Choroid plexus epithelial cell (primary cell): ENCODE results near the gene ELL2.

ENCODE experiments used
- DNase-seq: peaks from one replicate; pipeline ENCODE4 v3.0.0-alpha.2; 2010; ENCODE audit warnings: low read depth
- H3K4me3 ChIP-seq: 2 replicates; pipeline ENCODE4 v1.5.1; 2011; ENCODE audit warnings: low read depth, mild to moderate bottlenecking, control low read depth, low read length, moderate library complexity
- TF ChIP-seq, protein P1 (sequence below): conservative IDR thresholded peaks from 2 replicates; pipeline ENCODE4 v1.5.1; 2011; ENCODE audit warnings: low read depth, mild to moderate bottlenecking, control low read depth, inconsistent platforms, low read length, moderate library complexity

ELL2 gene

DNA sequence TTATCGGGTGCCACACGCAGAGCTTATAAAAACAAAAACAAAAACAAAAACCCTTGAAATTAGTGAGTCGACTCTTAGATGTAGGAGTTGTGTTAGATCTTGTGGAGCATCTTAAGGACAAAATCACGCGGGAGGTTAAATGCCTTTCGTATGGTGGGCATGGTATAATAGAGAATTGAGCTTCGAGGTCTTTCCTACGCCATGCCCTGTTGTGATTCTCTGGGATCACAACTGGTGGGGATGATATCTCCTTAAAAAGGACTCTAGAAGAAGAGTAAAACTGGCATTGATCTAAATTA, 773 bp upstream of the ELL2 start:
- TF ChIP-seq, protein P1, sequence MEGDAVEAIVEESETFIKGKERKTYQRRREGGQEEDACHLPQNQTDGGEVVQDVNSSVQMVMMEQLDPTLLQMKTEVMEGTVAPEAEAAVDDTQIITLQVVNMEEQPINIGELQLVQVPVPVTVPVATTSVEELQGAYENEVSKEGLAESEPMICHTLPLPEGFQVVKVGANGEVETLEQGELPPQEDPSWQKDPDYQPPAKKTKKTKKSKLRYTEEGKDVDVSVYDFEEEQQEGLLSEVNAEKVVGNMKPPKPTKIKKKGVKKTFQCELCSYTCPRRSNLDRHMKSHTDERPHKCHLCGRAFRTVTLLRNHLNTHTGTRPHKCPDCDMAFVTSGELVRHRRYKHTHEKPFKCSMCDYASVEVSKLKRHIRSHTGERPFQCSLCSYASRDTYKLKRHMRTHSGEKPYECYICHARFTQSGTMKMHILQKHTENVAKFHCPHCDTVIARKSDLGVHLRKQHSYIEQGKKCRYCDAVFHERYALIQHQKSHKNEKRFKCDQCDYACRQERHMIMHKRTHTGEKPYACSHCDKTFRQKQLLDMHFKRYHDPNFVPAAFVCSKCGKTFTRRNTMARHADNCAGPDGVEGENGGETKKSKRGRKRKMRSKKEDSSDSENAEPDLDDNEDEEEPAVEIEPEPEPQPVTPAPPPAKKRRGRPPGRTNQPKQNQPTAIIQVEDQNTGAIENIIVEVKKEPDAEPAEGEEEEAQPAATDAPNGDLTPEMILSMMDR = no peak
- peak overlapping the region; percentile 80 for H3K4me3 ChIP-seq

DNA sequence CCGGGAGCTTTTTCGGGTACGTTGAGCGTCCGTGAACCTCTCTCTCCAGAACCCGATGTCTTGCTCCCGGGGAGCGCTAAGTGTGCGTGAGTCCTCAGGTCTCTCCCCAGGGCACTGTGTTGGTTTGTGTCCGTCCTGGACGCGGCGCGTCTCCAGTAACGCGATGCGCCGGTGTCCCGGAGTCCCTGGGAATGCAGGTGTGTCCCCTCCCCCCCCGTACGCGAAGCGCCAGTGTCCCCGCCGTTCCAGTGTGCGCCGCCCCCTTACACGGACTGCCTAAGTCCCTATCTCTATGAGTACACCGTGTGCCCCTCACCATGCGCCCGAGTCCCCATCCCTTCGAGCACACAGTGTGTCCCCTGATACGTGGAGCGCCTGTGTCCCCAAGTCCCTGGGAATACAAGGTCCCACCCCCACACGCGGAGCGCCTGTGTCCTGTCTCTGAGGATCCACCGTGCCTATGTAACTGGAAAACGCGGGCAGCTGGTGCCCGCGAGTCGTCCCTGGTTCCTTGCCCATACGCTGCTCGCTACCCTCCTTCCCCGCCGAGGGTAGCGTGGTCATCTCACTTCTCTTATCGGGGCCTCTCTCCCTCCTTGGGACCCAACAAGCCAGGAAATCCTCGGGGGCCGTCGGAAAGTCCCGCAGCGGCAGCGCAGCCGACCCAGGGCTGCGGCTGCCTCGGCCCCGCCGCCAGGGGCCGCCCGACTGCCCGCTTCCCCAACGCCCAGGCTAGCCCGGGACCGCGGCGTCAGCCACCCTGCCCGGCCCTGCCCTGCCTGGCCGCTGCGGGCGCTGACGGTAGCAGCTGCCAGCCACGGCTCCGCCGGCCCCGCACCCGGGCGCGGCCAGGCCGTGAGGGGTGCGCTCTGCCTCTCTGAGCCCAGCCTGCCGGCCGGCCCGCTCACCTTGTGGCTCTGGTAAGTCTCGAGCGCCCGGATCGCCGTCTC, 709 bp downstream of the ELL2 start:
- peak overlapping the region; percentile 80 for H3K4me3 ChIP-seq
- peak; percentile 89 for DNase-seq
- TF ChIP-seq, protein P1 = peak; percentile 43

More for the DNA sequence above, 773 bp upstream of the ELL2 start:
- DNase-seq = no peak

DNA sequence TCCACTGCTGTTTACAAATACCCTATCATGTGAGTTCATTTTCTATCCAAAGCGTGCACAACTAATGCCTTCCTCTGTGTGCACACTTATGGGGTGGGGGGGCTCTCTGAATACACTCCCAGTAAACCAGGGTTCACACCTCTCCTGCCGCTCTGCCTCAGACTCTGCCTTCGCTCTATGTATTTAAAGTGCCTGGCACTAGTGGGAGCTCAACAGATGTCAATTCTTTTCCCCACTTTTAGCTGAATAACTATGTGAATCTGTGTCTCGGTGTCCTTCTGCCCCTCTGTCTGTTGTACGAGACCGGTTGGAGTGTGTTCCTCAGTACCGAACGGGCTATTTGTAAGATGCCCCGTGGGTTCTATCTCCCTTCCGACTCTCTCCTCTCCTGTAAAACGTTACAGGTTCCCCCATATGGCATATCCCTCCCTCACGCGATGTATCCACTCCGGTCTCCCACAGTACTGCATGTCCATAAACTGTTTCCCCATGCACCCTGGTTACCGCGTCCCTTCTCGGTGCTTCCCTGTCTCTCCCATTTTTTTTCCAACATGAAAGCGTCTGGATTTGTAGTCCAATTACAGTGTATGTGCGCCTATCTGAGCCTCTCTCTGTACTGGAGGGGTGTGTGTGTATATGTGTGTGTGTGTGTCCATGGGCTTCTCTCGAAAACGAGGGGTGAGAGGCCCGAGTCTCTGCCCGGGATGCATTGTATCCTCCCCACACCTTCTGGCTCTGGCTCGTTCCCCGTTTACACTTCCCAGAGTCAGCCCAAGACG, 1.6 kb downstream of the ELL2 start:
- peak overlapping the region; percentile 80 for H3K4me3 ChIP-seq
- peak; percentile 56 for DNase-seq
- TF ChIP-seq, protein P1 = peak; percentile 10

DNA sequence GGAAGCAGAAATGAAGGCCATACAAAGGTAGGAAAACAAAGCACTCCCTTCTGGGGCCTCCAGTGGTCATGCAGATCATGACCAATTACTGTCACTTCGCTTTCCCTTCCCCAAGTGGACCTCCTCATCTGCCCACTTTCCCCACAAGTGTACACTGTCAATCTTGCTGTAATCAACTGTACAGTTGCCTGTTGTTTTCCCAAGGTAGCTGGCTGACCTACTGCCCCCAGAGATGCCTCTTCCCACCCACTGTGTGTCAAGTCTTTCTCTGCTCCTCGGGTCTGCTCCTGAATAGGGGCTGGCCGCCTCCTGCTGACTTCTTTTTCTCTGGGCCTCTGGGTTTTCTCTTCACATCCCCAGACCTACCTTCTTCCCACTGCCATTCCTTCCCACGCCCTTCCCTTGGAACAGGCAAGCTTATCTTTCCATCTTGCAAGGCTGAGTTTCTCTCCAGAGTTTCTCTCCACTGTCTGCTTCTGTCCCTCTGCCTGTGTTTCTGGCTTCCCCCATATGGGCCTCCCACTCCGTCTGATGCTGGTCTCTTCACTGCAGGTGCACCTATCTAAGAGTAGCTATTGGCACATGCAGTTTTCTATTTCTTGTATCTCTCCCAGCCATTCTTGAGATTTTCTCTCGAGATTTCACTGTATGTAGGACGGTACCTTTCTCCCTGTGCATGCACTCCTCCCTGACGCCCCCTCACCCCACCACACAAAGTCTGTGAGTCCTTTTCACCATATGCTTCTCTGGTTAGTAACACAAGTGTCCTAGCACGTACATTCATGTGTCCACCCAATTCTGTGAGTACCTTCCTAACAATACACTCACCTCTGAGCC, 2.4 kb downstream of the ELL2 start:
- peak; percentile 41 for DNase-seq
- TF ChIP-seq, protein P1 = no peak
- H3K4me3 ChIP-seq = peak overlapping the region; percentile 80

DNA sequence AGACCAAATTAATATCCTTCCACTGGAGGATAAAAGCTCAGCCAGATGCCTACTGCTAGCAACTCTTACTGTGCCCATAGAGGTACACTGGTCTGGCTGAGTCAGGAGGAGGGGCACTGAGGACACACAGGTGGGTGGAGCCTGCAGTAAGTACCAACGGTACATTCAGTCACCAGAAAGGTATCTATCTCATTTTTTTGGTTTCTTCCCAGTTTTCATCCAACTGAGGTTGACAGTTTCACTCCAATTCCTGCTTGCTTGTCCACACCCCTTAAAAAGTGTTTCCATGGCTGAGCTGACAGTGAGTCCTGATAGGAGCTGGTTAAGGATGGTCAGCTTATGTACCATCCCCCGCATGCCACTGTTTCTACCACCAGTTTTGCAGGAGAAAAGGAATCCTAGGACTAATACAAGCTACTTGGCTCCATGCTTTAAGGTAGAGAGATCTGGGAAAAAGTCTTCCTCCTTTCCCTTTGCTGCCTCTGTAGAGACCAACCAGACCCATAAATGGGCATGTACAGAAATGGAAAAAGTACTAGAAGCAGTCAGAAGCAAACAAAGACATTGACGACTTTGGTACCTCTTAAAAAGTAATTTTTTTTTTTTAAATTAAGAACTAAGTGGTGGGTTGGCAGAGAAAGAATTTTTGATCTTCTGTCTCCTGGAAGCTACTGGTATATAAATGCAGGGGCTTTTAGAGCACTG, 3.2 kb downstream of the ELL2 start:
- peak; percentile 17 for DNase-seq
- peak overlapping the region; percentile 80 for H3K4me3 ChIP-seq
- TF ChIP-seq, protein P1 = no peak

DNA sequence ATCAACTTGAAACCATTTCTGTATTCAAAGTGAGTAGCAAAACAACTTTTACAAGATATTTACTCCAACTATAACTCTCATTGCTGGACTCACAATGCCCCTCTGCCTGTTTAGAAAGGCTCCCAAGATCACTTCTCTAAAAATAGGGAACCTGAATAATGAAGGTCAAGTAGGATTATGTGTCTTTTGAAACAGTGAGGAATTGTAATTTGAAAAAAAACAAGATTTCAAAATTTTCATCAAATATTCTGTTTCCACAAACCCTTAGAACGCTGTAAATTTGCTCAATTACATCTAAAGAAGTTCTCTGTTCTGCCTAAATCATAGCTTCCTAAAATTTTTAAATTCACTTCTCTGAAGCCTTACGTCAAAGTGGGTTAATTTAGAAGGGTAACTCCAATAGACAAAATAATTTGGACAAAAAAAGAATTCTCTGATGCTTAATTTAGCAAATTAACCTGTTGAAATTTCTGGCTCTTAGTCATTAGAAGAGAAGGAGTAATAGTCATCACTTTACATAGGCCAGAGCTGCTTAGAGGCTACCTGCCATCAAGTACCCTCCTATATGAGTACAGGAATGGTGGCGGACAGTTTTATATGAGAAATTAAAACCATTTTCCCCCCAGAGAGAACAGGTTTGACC, 4.0 kb downstream of the ELL2 start:
- DNase-seq = no peak
- no peak overlapping the region for H3K4me3 ChIP-seq
- TF ChIP-seq, protein P1 = no peak
